ENCODE measurements around the gene TH. TPM values are rescaled to one million over a fixed set of nuclear protein-coding genes. Genes with fewer than 3 reads are reported as not detected.

The TH gene
- total RNA-seq, 4 donors from 2014 or later: 0.36 to 0.84 TPM; not detected in 2

GRCh38 chr11:2137202-2138067 is 34.2 kb downstream of the TH start:
- no peak overlapping the region for H3K4me3 ChIP-seq (ENCODE audit: low read depth, poor library complexity, severe bottlenecking)
- DNase-seq (ENCODE audit: low spot score in 2 of 2): no peak
- WGBS, 2 donors: 1 to 3% methylated on average over 22 to 38 of the region's 50 CpGs
- intact Hi-C loops (cut with DNase I; ENCODE audit: low total_unique reads): no loop called here
- TF ChIP-seq CTCF (IDR thresholded peaks at IDR 0.05): no peak
- TF ChIP-seq POLR2A (IDR thresholded peaks at IDR 0.05): no peak

DNA sequence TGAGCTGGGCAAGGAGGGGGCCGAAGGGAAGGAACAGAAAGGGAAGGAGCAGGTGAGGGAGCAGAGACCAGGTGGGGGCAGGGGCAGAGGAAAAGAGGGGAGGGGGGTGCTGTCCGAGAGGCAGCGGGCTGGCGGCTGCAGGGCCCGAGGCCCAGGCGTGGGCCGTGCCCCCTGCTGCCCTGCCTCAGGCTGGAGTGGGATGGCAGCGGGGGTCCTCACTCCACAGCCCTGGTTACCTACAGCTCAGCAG is 34.7 kb downstream of the TH start:
- no peak for DNase-seq (ENCODE audit: low spot score in 2 of 2)
- no peak overlapping the region for H3K4me3 ChIP-seq (ENCODE audit: low read depth, poor library complexity, severe bottlenecking)
- 22 to 40% methylated on average over 8 of the region's 8 CpGs for WGBS, 2 donors
- no peak for TF ChIP-seq CTCF (IDR thresholded peaks at IDR 0.05)
- TF ChIP-seq POLR2A (IDR thresholded peaks at IDR 0.05): no peak
- intact Hi-C loops (cut with DNase I; ENCODE audit: low total_unique reads): no loop called here

- TF ChIP-seq POLR2A (IDR thresholded peaks at IDR 0.05) (no peak), CTCF (IDR thresholded peaks at IDR 0.05) (no peak)
- DNase-seq (ENCODE audit: low spot score in 2 of 2): no peak
- no peak overlapping the region for H3K4me3 ChIP-seq (ENCODE audit: low read depth, poor library complexity, severe bottlenecking)
- intact Hi-C loops (cut with DNase I; ENCODE audit: low total_unique reads): no loop called here
- 38 to 54% methylated on average over 21 to 22 of the region's 24 CpGs for WGBS, 2 donors
Measured at GRCh38 chr11:2136209-2136951, 35.2 kb downstream of the TH start.

DNA sequence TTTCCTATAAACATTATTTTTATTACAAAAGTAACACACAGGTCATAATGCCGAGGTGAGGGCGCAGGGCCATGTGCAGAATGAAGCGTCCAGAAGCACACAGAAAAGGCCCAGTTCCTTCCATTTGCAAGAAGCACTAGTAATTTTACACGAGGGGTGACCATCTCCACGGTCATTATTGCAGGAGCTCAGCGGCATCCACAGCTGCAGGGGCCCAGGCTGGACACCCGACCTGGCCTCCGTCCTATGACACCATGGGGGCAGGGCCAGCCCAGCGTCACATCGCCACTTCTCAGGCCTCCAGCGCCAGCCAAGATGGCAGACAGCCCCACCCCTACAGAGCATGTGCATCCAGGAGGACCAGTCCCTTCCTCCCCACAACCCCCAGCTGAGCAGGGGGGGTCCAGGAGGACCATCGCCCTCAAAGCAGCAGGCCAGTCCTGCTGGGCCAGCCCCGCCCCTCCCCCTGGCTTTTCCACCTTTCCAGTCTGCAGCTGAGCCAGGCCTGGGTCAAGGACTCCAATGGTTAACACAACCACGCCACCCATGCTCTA is 35.9 kb downstream of the TH start:
- intact Hi-C loops (cut with DNase I; ENCODE audit: low total_unique reads): no loop called here
- DNase-seq (ENCODE audit: low spot score in 2 of 2): no peak
- H3K4me3 ChIP-seq (ENCODE audit: low read depth, poor library complexity, severe bottlenecking): no peak overlapping the region
- TF ChIP-seq CTCF (IDR thresholded peaks at IDR 0.05) (no peak), POLR2A (IDR thresholded peaks at IDR 0.05) (no peak)
- WGBS, 2 donors: 77 to 86% methylated on average over 10 to 14 of the region's 14 CpGs

DNA sequence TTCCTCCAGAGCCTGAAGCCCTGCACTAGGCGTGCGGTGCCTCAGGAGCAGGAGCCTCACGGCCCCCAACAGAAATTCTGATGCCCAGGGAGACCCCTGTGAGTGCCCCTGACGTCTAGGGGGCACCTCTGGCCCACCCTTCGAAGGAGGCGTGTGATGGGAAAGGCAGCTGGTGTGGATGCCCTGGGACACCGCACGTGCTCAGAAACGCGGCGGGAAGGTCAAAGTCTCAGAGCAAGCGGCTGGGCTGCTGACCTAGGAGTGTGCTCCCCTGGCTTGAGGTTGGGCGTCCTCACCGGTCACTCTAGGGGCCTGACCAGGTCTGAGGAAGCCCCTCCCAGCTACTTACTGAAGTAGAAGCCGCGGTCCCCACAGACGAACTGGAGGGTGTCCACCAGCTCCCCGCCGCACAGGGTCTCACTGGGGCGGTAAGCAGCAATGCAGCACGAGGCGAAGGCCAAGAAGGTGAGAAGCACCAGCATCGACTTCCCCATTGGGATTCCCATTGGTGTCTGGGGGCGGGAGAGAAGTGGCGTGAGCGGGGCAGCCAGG is 36.5 kb downstream of the TH start:
- H3K4me3 ChIP-seq (ENCODE audit: low read depth, poor library complexity, severe bottlenecking): no peak overlapping the region
- intact Hi-C loops (cut with DNase I; ENCODE audit: low total_unique reads): no loop called here
- TF ChIP-seq CTCF (IDR thresholded peaks at IDR 0.05): no peak
- TF ChIP-seq POLR2A (IDR thresholded peaks at IDR 0.05): no peak
- no peak for DNase-seq (ENCODE audit: low spot score in 2 of 2)
- 85 to 86% methylated on average over 25 to 26 of the region's 26 CpGs for WGBS, 2 donors
